SK-N-SH (cell line): Measurements from ENCODE around the gene ITCH. TPM values are rescaled to one million over a fixed set of nuclear protein-coding genes. Genes with fewer than 3 reads are reported as not detected.

Experiments
- CTCF ChIA-PET: fragments of 300-600, 350-600 bp; formaldehyde crosslinking; extraction: SDS; loops from one replicate; lab custom pipeline; 2021; lab: Yijun Ruan, JAX
- POLR2A ChIA-PET: fragments of 350-600 bp; sonication (Branson Sonifier 250); formaldehyde crosslinking; extraction: SDS; loops from one replicate; lab custom pipeline; 2020; ENCODE audit warnings: antibody characterized with exemption, inconsistent platforms; lab: Yijun Ruan, JAX
- DNase-seq: peaks from one replicate; pipeline ENCODE4 v3.0.0; 2012
- H2AFZ ChIP-seq: fragments of 200-600 bp; sonication (generic); 2 replicates; pipeline ENCODE4 v1.8.1; 2016; ENCODE audit warnings: antibody characterized with exemption, mild to moderate bottlenecking, low read depth
- H3F3A ChIP-seq: fragments of 200-600 bp; sonication (generic); replicated peaks from 2 replicates; pipeline ENCODE3; 2016; ENCODE audit warnings: antibody characterized with exemption, mild to moderate bottlenecking; ENCODE audit not compliant: insufficient read depth
- H3K27ac ChIP-seq, 2 experiments: fragments of 200-500 bp in 1 of 2; fragments of 200-600 bp in 1 of 2; sonication (Bioruptor generic) in 1 of 2; sonication (generic), shearing (Covaris generic) in 1 of 2; 2 replicates each; pipeline versions ENCODE4 v1.5.1 to v1.6.1; 2014 to 2016; ENCODE audit warnings: low read depth in 2 of 2, inconsistent platforms in 1 of 2, low read length in 1 of 2, mild to moderate bottlenecking in 1 of 2, mixed read lengths in 1 of 2
- H3K27me3 ChIP-seq: fragments of 200-600 bp; sonication (generic), shearing (Covaris generic); 2 replicates; pipeline ENCODE4 v1.6.1; 2016; ENCODE audit warnings: mixed run types; ENCODE audit not compliant: insufficient read depth
- H3K36me3 ChIP-seq, 2 experiments: fragments of 200-500 bp in 1 of 2; fragments of 200-600 bp in 1 of 2; sonication (Bioruptor generic) in 1 of 2; sonication (generic) in 1 of 2; replicated peaks in 1 of 2; 2 replicates each; pipeline versions ENCODE3 to v1.5.1; 2014 to 2016; ENCODE audit warnings: low read length in 1 of 2, mild to moderate bottlenecking in 1 of 2; ENCODE audit not compliant: insufficient read depth in 2 of 2, control insufficient read depth in 1 of 2
- H3K4me1 ChIP-seq, 2 experiments: fragments of 200-500 bp in 1 of 2; fragments of 200-600 bp in 1 of 2; sonication (Bioruptor generic) in 1 of 2; sonication (generic), shearing (Covaris generic) in 1 of 2; 2 replicates each; pipeline versions ENCODE4 v1.5.1 to v1.6.1; 2014 to 2016; ENCODE audit warnings: low read depth in 1 of 2, low read length in 1 of 2, mixed run types in 1 of 2; ENCODE audit not compliant: insufficient read depth in 2 of 2, control insufficient read depth in 1 of 2
- H3K4me2 ChIP-seq: fragments of 200-600 bp; sonication (generic), shearing (Covaris generic); 2 replicates; pipeline ENCODE4 v1.6.1; 2017; ENCODE audit warnings: mixed run types
- H3K4me3 ChIP-seq, 2 experiments: fragments of 200-500 bp in 1 of 2; fragments of 200-600 bp in 1 of 2; sonication (Bioruptor generic) in 1 of 2; sonication (generic), shearing (Covaris generic) in 1 of 2; 2 replicates each; pipeline versions ENCODE4 v1.5.1 to v1.8.1; 2014 to 2016; ENCODE audit warnings: low read depth in 2 of 2, inconsistent platforms in 1 of 2, low read length in 1 of 2, mild to moderate bottlenecking in 1 of 2, mixed read lengths in 1 of 2, moderate library complexity in 1 of 2
- H3K79me2 ChIP-seq: fragments of 200-600 bp; sonication (generic); 2 replicates; pipeline ENCODE4 v1.8.1; 2017; ENCODE audit warnings: mild to moderate bottlenecking; ENCODE audit not compliant: insufficient read depth
- H3K9ac ChIP-seq: fragments of 200-600 bp; sonication (generic); 2 replicates; pipeline ENCODE4 v1.6.1; 2017; ENCODE audit warnings: mixed run types
- H3K9me2 ChIP-seq: fragments of 200-600 bp; sonication (generic); 2 replicates; pipeline ENCODE4 v1.6.1; 2017; ENCODE audit warnings: mixed run types
- H3K9me3 ChIP-seq: fragments of 200-600 bp; sonication (generic); 2 replicates; pipeline ENCODE4 v1.6.1; 2017; ENCODE audit warnings: mixed run types, mild to moderate bottlenecking, moderate library complexity
- H4K20me1 ChIP-seq: fragments of 200-600 bp; sonication (generic); 2 replicates; pipeline ENCODE4 v1.6.1; 2017; ENCODE audit warnings: mild to moderate bottlenecking, mixed run types; ENCODE audit not compliant: insufficient read depth
- CTCF ChIP-seq: fragments of 200-600 bp; sonication (generic); IDR thresholded peaks from 2 replicates; pipeline ENCODE4 v1.6.1; 2017; ENCODE audit warnings: antibody characterized with exemption, mild to moderate bottlenecking, moderate library complexity
- FOXJ3 ChIP-seq: sonication (generic); formaldehyde crosslinking; IDR thresholded peaks from 2 replicates; pipeline ENCODE4 v1.5.1; 2020; ENCODE audit warnings: mild to moderate bottlenecking, missing genetic modification reagents
- FOXM1 ChIP-seq: IDR thresholded peaks from 2 replicates; pipeline ENCODE4 v1.4.0; 2012; ENCODE audit warnings: low read depth, mild to moderate bottlenecking
- GABPA ChIP-seq: IDR thresholded peaks from 2 replicates; pipeline ENCODE4 v1.4.0; 2012; ENCODE audit warnings: low read depth, mild to moderate bottlenecking
- GATA2 ChIP-seq: sonication (generic); formaldehyde crosslinking; IDR thresholded peaks from 2 replicates; pipeline ENCODE4 v1.5.0; 2020; ENCODE audit warnings: mild to moderate bottlenecking, missing genetic modification reagents
- IRF3 ChIP-seq: fragments of 150-350 bp; IDR thresholded peaks from 2 replicates; pipeline ENCODE4 v1.6.1; 2016; ENCODE audit warnings: mild to moderate bottlenecking, low read depth, low read length
- MXI1 ChIP-seq: IDR thresholded peaks from 2 replicates; pipeline ENCODE4 v1.6.1; 2012; ENCODE audit warnings: mild to moderate bottlenecking, low read depth, low read length, improper control_type of control experiment
- NRF1 ChIP-seq: IDR thresholded peaks from 2 replicates; pipeline ENCODE4 v1.6.1; 2012; ENCODE audit warnings: low read depth, mild to moderate bottlenecking, low read length
- RAD21 ChIP-seq: IDR thresholded peaks from 2 replicates; pipeline ENCODE4 v1.6.1; 2012; ENCODE audit warnings: mild to moderate bottlenecking, low read length
- RXRA ChIP-seq: IDR thresholded peaks from 2 replicates; pipeline ENCODE4 v1.4.0; 2012; ENCODE audit warnings: low read depth, mild to moderate bottlenecking, borderline replicate concordance
- SMC3 ChIP-seq: IDR thresholded peaks from 2 replicates; pipeline ENCODE4 v1.6.1; 2012; ENCODE audit warnings: low read depth, low read length, improper control_type of control experiment
- USF1 ChIP-seq: IDR thresholded peaks from 2 replicates; pipeline ENCODE4 v1.4.0; 2012; ENCODE audit warnings: low read depth, borderline replicate concordance
- YY1 ChIP-seq: IDR thresholded peaks from 2 replicates; pipeline ENCODE4 v1.4.0; 2012; ENCODE audit warnings: low read depth, mild to moderate bottlenecking
- WGBS: methylation state at CpG from one replicate; pipeline ENCODE4 v1.1.6; 2017; ENCODE audit warnings: low lambda C conversion rate; 5-methylcytosine and 5-hydroxymethylcytosine counted together
- polyA plus RNA-seq, 3 experiments: library from polyadenylated mRNA; depleted of rRNA; stranded (reverse); fragments of >200 nt; gene quantifications; 2 replicates each; pipeline ENCODE4 v1.2.3, GENCODE V29; 2012
- TF ChIP-seq, protein P1 (sequence below): IDR thresholded peaks from 2 replicates; pipeline ENCODE4; 2012

Gene ITCH
- polyA plus RNA-seq, 1 of the 3 experiments (the other 2 are of a cell fraction) = 3.8 TPM

GRCh38 chr20:34532320-34532719, 169.2 kb downstream of the ITCH start:
- Histone ChIP-seq H3K9me2 (no peaks in the 10 kb centered on the region), H3K4me3 (no peak overlapping the region), H3K4me2 (no peak overlapping the region), H2AFZ (no peak overlapping the region), H4K20me1 (peaks cover 32% of the 10 kb centered on the region), H3K27me3 (no peaks in the 10 kb centered on the region), H3K9me3 (no peaks in the 10 kb centered on the region), H3K4me1 (no peaks in the 10 kb centered on the region; a peak in 1 of 4 replicates), H3F3A (no peaks in the 10 kb centered on the region), H3K79me2 (peaks cover 41% of the 10 kb centered on the region), H3K9ac (no peak overlapping the region), H3K36me3 (peaks cover 60 to 84% of the 10 kb centered on the region in 2 experiments), H3K27ac (no peak overlapping the region; a peak in 1 of 4 replicates)
- DNase-seq = no peak
- 95% methylated on average over 7 of the region's 8 CpGs for WGBS
- ChIA-PET CTCF (interaction anchor here (1.1 to 2.1 kb wide), 3 partner anchors 9 to 220 kb away, joined by 4 to 11 read pairs (median 5); no protein-coding TSS in a partner anchor), POLR2A (no interaction called here)
- no peak for TF ChIP-seq GABPA
- TF ChIP-seq, protein P1, sequence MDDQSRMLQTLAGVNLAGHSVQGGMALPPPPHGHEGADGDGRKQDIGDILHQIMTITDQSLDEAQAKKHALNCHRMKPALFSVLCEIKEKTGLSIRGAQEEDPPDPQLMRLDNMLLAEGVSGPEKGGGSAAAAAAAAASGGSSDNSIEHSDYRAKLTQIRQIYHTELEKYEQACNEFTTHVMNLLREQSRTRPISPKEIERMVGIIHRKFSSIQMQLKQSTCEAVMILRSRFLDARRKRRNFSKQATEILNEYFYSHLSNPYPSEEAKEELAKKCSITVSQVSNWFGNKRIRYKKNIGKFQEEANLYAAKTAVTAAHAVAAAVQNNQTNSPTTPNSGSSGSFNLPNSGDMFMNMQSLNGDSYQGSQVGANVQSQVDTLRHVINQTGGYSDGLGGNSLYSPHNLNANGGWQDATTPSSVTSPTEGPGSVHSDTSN = no peak
- no peak for TF ChIP-seq FOXJ3 (CRISPR knock-in tag)
- TF ChIP-seq NRF1 = no peak
- no peak for TF ChIP-seq USF1
- TF ChIP-seq CTCF = no peak
- TF ChIP-seq RAD21 = no peak
- no peak for TF ChIP-seq IRF3
- no peak for TF ChIP-seq FOXM1
- TF ChIP-seq MXI1 = no peak
- no peak for TF ChIP-seq GATA2 (CRISPR knock-in tag)
- no peak for TF ChIP-seq SMC3
- no peak for TF ChIP-seq RXRA
- TF ChIP-seq YY1 = no peak
